ENCODE results near the gene SUSD4. TPM values are rescaled to one million over a fixed set of nuclear protein-coding genes. Genes with fewer than 3 reads are reported as not detected.

SUSD4 gene
- total RNA-seq, 1 experiment from 2014 or later, result 3.5 TPM

- DNase-seq, result peak; percentile 8
- no peak overlapping the region for H3K18ac ChIP-seq (ENCODE audit: insufficient read length, low read depth, low read length)
- no peaks in the 10 kb centered on the region for H3K4me1 Mint-ChIP-seq
- no peak overlapping the region for H2BK12ac ChIP-seq (ENCODE audit: insufficient read length, low read depth, low read length)
- no peaks in the 10 kb centered on the region for H3K23me2 ChIP-seq (ENCODE audit: insufficient read length, low read depth, low read length, poor library complexity, severe bottlenecking)
- H3K4me2 ChIP-seq (ENCODE audit: insufficient read depth, insufficient read length, low read length), result no peak overlapping the region
- no peak overlapping the region for H3K4ac ChIP-seq (ENCODE audit: low read depth, low read length)
- TF ChIP-seq CTCF (conservative IDR thresholded peaks at IDR 0.05), result no peak
- no peak overlapping the region for H2AFZ ChIP-seq (ENCODE audit: low read length)
- peak overlapping the region in 1 of 3 experiments; percentile 39; a peak in 1 of 7 replicates for H3K27ac Mint-ChIP-seq
- no peak overlapping the region for H3K9ac ChIP-seq (ENCODE audit: extremely low read depth, insufficient read length, low read length)
- H3K36me3 Mint-ChIP-seq (ENCODE audit: insufficient read depth in 1 of 3, low read depth in 3 of 3), result no peaks in the 10 kb centered on the region; a peak in 2 of 7 replicates
- H2BK120ac ChIP-seq (ENCODE audit: low read depth, low read length, poor library complexity, severe bottlenecking), result no peak overlapping the region
- H3K56ac ChIP-seq (ENCODE audit: insufficient read length, low read depth, low read length), result no peak overlapping the region
- H2BK15ac ChIP-seq (ENCODE audit: low read depth, low read length), result no peak overlapping the region
- no peak overlapping the region for H3K23ac ChIP-seq (ENCODE audit: insufficient read length, low read depth, low read length)
- H2BK5ac ChIP-seq (ENCODE audit: insufficient read length, low read length), result no peak overlapping the region
- H3K4me3 Mint-ChIP-seq, result no peak overlapping the region
- H2BK20ac ChIP-seq (ENCODE audit: low read depth, low read length, poor library complexity, severe bottlenecking), result no peak overlapping the region
- H3K27me3 Mint-ChIP-seq (ENCODE audit: low read depth), result peaks cover 19% of the 10 kb centered on the region
- H4K20me1 ChIP-seq (ENCODE audit: control insufficient read depth, insufficient read depth, insufficient read length), result no peaks in the 10 kb centered on the region
- no peak overlapping the region for H3K27ac ChIP-seq (ENCODE audit: insufficient read length, low read depth, low read length)
- H3K14ac ChIP-seq (ENCODE audit: insufficient read depth, low read length), result no peak overlapping the region; the same call in 1 of the 2 replicates
- no peak overlapping the region for H4K91ac ChIP-seq (ENCODE audit: insufficient read length, low read depth, low read length)
- H4K8ac ChIP-seq (replicated peaks; ENCODE audit: insufficient read length, low read depth, low read length), result no peak overlapping the region
- H2AK5ac ChIP-seq (ENCODE audit: insufficient read length, low read length), result no peak overlapping the region
- no peaks in the 10 kb centered on the region for H3K79me2 ChIP-seq (ENCODE audit: insufficient read depth, low read length)
- no peaks in the 10 kb centered on the region for H3K4me1 ChIP-seq (ENCODE audit: insufficient read depth, low read length)
- H3T11ph ChIP-seq (ENCODE audit: low read length), result no peak overlapping the region
- no peaks in the 10 kb centered on the region for H3K79me1 ChIP-seq (ENCODE audit: insufficient read depth, low read depth, low read length, poor library complexity, severe bottlenecking)
- H4K5ac ChIP-seq (ENCODE audit: insufficient read length, low read depth, low read length), result no peak overlapping the region
- 0 out of 2 replicates have a peak, but pooled peaks cover 2% of the 10 kb centered on the region for H3K27me3 ChIP-seq (ENCODE audit: insufficient read depth, low read length)
- no peaks in the 10 kb centered on the region for H3K9me3 ChIP-seq (ENCODE audit: control insufficient read depth, low read depth, low read length)
- H3K9me3 Mint-ChIP-seq, result no peaks in the 10 kb centered on the region; a peak in 1 of 5 replicates
- no CpG with 5 or more reads among the region's 12 CpGs for WGBS (ENCODE audit: extremely low coverage, insufficient read length, low lambda C conversion rate)
Observed at GRCh38 chr1:223227486-223228196, 136.3 kb downstream of the SUSD4 start.
